Adrenal gland (tissue), 12 donors: ENCODE results near the gene GPSM1. TPM values are rescaled to one million over a fixed set of nuclear protein-coding genes. Genes with fewer than 3 reads are reported as not detected.

Source experiments
- DNase-seq, 7 donors: peaks; one replicate each; pipeline ENCODE4 v3.0.0-alpha.2; 2019 to 2020
- H3K27ac ChIP-seq, 5 donors: fragments of 200-600 bp; sonication (generic) in 4 of 5; 1 replicate in 3 of 5; 2 replicates in 2 of 5; pipeline versions ENCODE4 v1.5.1 to v1.8.0; 2016 to 2020; ENCODE audit warnings: mild to moderate bottlenecking in 1 of 5
- H3K27me3 ChIP-seq: fragments of 200-600 bp; 2 replicates; pipeline ENCODE4 v1.8.0; 2021
- H3K36me3 ChIP-seq, 2 donors: fragments of 200-600 bp; replicated peaks in 1 of 2; 1 replicate in 1 of 2; 2 replicates in 1 of 2; pipeline versions ENCODE4 v1.5.1 to v1.8.0; 2018 to 2022
- H3K4me1 ChIP-seq, 2 donors: fragments of 200-600 bp; replicated peaks in 1 of 2; 1 replicate in 1 of 2; 2 replicates in 1 of 2; pipeline versions ENCODE4 v1.5.1 to v1.8.0; 2018 to 2021
- H3K4me3 ChIP-seq, 4 donors: fragments of 200-600 bp; sonication (generic) in 3 of 4; one replicate each; pipeline ENCODE4 v1.5.1; 2016 to 2018
- H3K9me3 ChIP-seq, 3 donors: fragments of 200-600 bp; sonication (generic) in 1 of 3; replicated peaks in 1 of 3; 1 replicate in 2 of 3; 2 replicates in 1 of 3; pipeline versions ENCODE4 v1.5.1 to v1.8.0; 2016 to 2021
- CTCF ChIP-seq, 6 experiments: fragments of 450-650 bp in 4 of 6; fragments of 200-600 bp in 2 of 6; sonication (generic) in 1 of 6; IDR thresholded peaks; 1 replicate in 5 of 6; 2 replicates in 1 of 6; pipeline versions ENCODE4 v1.5.1 to v1.8.0; 2016 to 2021; ENCODE audit warnings: antibody characterized with exemption in 6 of 6, mild to moderate bottlenecking in 2 of 6, moderate library complexity in 1 of 6
- POLR2A ChIP-seq, 2 donors: fragments of 450-650 bp; IDR thresholded peaks; one replicate each; pipeline ENCODE4 v1.6.1; 2017; ENCODE audit warnings: antibody characterized with exemption in 2 of 2, mild to moderate bottlenecking in 2 of 2, moderate library complexity in 1 of 2
- WGBS, 4 donors: extraction: QIAGEN DNeasy Blood & Tissue Kit in 2 of 4; methylation state at CpG; one replicate each; pipeline versions ENCODE4 v1.1.5 to v1.1.7; 2013 to 2017; 5-methylcytosine and 5-hydroxymethylcytosine counted together
- intact Hi-C, 2 donors: fragments of 100-400 bp; cut with DNase I; formaldehyde crosslinking; loops; one replicate each; pipeline versions ENCODE4 v1.14.1 to v1.15.0; 2022 to 2023
- polyA plus RNA-seq, 3 donors: library from polyadenylated mRNA; stranded (reverse); fragments of 200-250 nt in 2 of 3; fragments of 350-450 nt in 1 of 3; fragmentation: Illumina TruSeq in 1 of 3; extraction: RNeasy Lipid Tissue Mini Kit (QIAGEN cat#74804) in 1 of 3; gene quantifications; one replicate each; pipeline ENCODE4 v1.2.3, GENCODE V29; 2013 to 2014
- total RNA-seq, 9 donors: library from RNA; depleted of rRNA in 4 of 9; stranded (reverse); fragments of >200 nt in 4 of 9; fragments of 120-200 nt in 1 of 9; fragmentation: NEBNext Ultra II Directional in 1 of 9; extraction: Animal tissue kit (Norgen Biotek cat#: 25700) in 1 of 9; gene quantifications; one replicate each; pipeline versions ENCODE4 v1.1.0 to v1.2.4, GENCODE V29; 2013 to 2023
- donor health status: healthy with polysubstance abuse.
- donor health status: Bipolar disorder and iron deficiency.
- donor health status: DM: yes; HTN: yes; CAD: no.
- donor health status: DM: no; HTN: no; CAD: no.
- donor health status: DM: no; HTN: no; CAD: no.
- donor health status: DM: yes; HTN: yes; CAD: no.

The GPSM1 gene
- total and polyA plus RNA-seq, 12 donors, result 2.9 to 50.4 (median 17.2) TPM

GRCh38 chr9:136374183-136374575 lies 46.8 kb downstream of the GPSM1 start:
- Histone ChIP-seq H3K36me3 (peaks cover 0 to 5% of the 10 kb centered on the region in 2 donors), H3K27me3 (no peaks in the 10 kb centered on the region), H3K9me3 (no peaks in the 10 kb centered on the region), H3K4me1 (peaks cover 0 to 9% of the 10 kb centered on the region in 2 donors), H3K4me3 (no peak overlapping the region), H3K27ac (peak overlapping the region in 1 of 5 donors; percentile 78)
- 84 to 93% (median 86%) methylated on average over 5 to 14 of the region's 14 CpGs for WGBS, 4 donors
- intact Hi-C loops, result no loop called here
- DNase-seq, result no peak
- TF ChIP-seq POLR2A (IDR thresholded peaks at IDR 0.05) (no peak), CTCF (IDR thresholded peaks at IDR 0.05) (no peak)

GRCh38 chr9:136375096-136375495 lies 47.8 kb downstream of the GPSM1 start:
- intact Hi-C loops, result no loop called here
- Histone ChIP-seq H3K27me3 (no peaks in the 10 kb centered on the region), H3K27ac (no peak overlapping the region), H3K4me1 (peaks cover 0 to 9% of the 10 kb centered on the region in 2 donors), H3K4me3 (no peak overlapping the region), H3K36me3 (peaks cover 0 to 12% of the 10 kb centered on the region in 2 donors), H3K9me3 (no peaks in the 10 kb centered on the region)
- WGBS, 4 donors, result 58 to 67% (median 62%) methylated on average over 7 to 12 of the region's 12 CpGs
- no peak for DNase-seq
- TF ChIP-seq CTCF (IDR thresholded peaks at IDR 0.05), result peak in 1 of 6 experiments; percentile 7
- no peak for TF ChIP-seq POLR2A (IDR thresholded peaks at IDR 0.05)

- H3K9me3 ChIP-seq, result no peaks in the 10 kb centered on the region
- WGBS, 4 donors, result 63 to 80% (median 72%) methylated on average over 6 to 8 of the region's 8 CpGs
- no peak overlapping the region for H3K4me3 ChIP-seq
- H3K27me3 ChIP-seq, result no peaks in the 10 kb centered on the region
- DNase-seq, result no peak
- no peak overlapping the region for H3K27ac ChIP-seq
- peaks cover 0 to 21% of the 10 kb centered on the region in 2 donors for H3K36me3 ChIP-seq
- no peak for TF ChIP-seq POLR2A (IDR thresholded peaks at IDR 0.05)
- H3K4me1 ChIP-seq, result peaks cover 0 to 9% of the 10 kb centered on the region in 2 donors
- intact Hi-C loops, result no loop called here
Observed at GRCh38 chr9:136376457-136376856, 49.1 kb downstream of the GPSM1 start.

- no peak for DNase-seq
- no peaks in the 10 kb centered on the region for H3K9me3 ChIP-seq
- peaks cover 0 to 4% of the 10 kb centered on the region in 2 donors for H3K4me1 ChIP-seq
- no peak overlapping the region for H3K4me3 ChIP-seq
- TF ChIP-seq POLR2A (IDR thresholded peaks at IDR 0.05) (no peak), CTCF (IDR thresholded peaks at IDR 0.05) (no peak)
- H3K36me3 ChIP-seq, result peaks cover 0 to 32% of the 10 kb centered on the region in 2 donors
- H3K27ac ChIP-seq, result no peak overlapping the region
- 60 to 81% (median 74%) methylated on average over 2 to 32 of the region's 32 CpGs for WGBS, 4 donors
- intact Hi-C loops, result no loop called here
- H3K27me3 ChIP-seq, result no peaks in the 10 kb centered on the region
Observed at GRCh38 chr9:136377341-136378169, 50.2 kb downstream of the GPSM1 start.
